ENCODE measurements around the gene HK3.

Gene HK3

DNA sequence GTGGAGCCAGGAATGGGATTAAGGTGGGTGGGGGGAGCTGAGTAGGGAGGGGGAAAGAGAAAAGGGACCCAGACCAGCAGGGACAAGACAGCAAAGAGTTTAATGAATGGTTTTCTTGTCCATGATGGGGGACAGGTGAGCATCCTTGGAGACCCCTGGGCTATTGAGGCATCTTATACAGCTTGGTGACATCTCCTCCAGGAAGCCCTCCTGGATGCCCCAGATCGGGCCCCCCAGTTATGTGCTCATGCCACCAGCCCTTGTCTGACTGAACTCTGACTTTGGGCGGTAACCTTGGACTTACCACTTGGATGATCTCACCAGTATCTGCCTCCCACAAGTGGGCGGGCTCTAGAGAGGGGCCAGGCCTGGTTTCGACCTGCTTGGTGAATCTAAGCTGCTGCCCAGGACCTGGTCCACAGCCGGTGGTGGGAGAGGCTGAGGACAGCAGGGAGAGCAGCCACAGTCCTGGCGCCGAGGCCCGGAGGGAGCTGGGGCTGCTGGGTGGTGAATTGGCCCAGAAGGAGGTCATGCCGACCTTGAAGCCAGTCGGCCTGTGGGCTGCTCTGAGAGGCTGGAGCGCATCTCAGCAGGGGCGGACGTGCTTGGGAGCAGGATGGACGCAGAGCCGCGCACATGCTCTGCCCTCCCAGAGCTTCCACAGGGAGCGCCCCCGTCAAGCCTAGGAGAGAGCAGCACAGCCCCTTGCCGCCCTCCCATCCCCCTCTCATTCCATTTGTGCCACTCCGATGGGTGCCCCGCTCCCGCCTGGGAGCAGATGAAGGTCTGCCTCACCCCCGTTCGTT is 52.6 kb downstream of the HK3 start:
- no peak for FAIRE-seq

DNA sequence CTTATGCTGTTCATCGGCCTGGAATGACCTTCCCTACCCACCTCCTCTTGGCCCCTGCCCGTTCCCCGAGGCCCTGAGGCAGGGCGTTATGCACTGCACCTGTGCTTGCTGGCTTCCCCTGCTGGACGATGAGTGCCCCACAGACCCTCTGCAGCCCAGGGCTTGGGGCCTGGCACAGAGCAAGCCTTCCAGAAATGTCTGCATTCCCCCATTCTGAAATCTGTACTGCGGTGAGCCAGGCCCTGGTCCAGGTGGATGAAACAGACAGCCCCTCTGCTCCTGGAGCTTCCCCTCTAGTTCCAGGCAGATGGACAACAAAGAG is 53.8 kb downstream of the HK3 start:
- FAIRE-seq = no peak

DNA sequence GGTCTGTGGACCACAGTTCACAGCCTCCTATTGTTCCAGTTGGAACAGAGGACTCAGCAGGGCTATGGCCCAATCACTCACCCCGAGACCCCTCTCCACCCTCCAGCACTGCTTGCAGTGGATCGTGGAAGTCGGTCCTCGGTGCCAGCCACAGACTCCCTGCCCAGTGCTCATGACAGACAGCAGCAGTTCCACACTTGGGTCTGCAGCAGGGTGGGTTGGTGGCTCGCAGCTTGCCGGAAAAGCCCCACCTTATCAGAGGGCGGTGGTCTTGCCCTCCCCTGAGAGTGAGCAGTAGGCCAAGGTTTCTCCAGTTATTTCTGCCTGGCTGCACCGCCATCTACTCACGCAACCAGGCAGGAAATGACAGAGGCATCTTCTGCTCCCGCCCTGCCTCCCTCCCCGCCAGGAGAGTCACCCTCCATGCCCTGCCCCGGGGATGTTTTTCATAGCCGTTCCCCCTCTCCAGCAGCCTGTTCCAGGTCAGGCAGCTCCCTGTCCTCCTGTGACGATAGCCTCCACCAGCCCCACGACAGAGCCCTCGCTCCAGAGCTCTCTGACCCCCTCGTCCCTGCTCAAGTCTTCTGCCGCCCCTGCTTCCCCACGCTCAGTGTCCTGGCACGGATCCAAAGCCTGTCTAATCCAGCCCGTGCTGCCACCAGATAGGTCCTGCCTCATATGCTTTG is 54.3 kb downstream of the HK3 start:
- no peak for FAIRE-seq

DNA sequence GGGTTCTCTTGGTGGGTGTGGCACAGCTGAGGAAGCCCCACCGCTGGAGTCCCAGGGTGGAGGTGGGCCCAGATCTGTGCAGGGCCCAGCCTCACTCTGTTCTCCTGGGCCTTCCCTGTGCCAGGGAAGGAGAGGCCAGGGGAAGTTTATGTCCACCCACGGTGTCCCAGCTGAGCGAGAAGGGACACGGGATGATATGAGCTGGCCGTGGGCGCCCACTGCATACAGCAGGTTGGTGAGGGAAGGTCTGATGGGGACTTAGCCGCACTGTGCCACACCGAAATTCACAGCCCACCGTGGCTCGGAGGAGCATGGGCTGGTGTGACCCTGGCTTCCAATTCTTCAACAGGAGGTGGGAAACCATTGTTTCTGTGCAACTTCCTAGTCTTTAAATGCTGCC is 54.9 kb downstream of the HK3 start:
- FAIRE-seq = no peak

DNA sequence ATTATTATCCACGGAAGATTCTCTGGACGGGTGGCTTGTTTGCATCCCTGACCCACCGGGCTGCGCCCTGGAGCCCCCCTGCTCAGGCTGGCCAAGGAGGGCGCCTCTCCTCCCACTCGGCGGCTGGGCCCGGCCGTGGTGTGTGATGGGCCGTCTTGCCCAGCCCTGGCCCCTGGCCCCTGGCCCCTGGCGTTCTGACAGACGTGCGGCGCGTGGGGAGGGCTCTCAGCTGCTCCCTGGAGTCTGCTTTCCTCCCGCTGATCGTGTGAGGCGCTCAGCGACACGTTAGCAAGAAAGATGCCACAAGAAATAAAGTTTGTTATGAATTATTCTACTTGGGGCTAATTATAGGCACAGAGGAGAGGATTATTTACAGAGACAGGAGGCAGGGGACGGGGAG is 55.5 kb downstream of the HK3 start:
- no peak for FAIRE-seq

DNA sequence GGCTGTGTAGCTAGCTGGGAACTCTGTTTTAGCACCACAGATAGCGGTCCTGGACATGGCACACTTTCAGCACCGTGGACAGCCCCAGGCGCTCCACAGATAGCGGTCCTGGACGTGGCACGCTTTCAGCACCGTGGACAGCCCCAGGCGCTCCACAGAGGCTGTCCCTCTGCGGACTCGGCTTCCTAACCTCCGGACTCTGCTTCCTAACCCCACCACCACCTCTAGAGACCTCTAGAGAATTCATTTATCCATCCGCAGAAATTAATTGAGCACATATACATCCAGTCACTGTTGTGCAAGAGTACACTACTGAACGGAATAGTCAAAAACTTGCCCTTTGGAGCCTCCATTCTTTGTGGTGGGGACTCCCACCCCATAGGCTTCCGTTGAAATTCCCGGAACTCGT is 61.4 kb downstream of the HK3 start:
- FAIRE-seq = no peak

DNA sequence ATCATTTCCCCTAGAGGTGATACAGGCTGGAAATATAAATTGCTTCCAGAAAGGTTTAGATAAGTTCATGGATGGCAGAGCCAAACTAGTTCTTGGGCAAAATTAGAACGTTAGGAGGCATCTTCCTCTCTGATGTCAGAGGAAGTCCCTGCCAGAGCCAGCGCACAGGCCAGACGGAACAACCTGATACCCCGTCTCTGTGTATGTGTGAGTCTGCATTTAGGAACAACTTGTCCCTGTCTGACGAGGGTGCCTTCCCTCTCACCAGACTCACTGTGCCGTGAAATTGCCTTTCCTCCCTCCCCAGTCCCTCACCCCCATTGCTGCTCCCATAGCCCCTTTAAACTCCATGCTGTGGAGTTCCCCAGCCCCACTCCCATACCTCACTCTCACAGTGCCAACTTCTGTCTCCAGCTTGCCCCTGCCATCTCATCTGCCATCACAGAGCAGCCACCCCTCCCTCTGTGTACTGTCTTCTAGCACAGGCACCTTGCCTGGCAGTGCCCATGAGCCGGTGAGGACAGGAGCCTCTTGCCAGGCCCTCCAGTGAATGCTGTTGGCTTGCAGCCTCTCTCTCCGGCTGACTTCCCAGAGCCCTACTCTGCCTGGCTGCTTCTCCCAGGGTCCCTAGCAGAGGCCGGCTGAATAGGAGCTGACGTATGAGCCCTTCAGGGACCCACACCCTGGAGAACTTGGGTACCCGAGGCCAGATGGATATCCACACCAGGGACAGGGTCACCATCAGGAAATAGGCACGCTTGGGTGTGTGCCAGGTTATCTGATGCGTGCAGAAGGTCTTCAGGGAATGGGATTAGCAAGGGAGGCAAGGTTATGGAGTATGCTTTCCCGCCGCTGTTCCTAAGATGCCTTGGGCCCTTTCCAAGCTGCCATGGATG is 62.1 kb downstream of the HK3 start:
- no peak for FAIRE-seq

DNA sequence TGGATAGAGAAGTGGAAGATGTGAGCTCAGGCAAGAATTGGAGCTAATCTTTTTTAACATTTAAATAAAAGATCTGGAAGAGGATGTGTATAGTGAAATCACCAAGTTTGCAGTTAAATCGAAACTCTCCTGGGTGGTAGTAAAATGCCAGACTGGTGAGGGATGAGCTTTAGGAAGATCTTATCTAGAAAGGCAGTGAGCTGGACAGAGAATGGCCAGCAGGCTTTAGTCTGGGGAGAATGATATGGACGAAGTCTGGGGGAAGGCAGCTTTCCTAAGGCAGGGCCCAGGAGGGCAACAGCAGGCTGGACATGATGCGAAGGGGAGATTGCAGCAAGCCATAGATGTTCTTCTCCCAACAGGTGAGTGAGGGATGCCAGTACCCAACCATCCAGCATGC is 63.2 kb downstream of the HK3 start:
- FAIRE-seq = no peak

DNA sequence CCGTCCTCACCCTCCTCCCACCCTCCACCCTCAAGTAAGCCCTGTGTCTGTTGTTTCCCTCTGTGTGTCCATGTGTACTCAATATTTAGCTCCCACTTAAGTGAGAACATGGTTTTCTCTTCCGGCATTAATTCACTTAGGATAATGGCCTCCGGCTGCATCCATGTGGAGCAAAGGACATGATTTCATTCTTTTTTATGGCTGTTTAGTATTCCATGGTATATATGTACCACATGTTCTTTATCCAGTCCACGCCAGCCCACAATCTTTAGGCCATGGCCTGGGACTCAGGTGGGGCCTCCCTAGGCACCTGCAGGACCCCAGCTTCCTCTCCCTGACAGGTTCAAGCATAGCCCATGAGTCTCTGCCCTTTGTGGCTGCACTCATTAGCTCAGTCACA is 65.9 kb downstream of the HK3 start:
- no peak for FAIRE-seq

DNA sequence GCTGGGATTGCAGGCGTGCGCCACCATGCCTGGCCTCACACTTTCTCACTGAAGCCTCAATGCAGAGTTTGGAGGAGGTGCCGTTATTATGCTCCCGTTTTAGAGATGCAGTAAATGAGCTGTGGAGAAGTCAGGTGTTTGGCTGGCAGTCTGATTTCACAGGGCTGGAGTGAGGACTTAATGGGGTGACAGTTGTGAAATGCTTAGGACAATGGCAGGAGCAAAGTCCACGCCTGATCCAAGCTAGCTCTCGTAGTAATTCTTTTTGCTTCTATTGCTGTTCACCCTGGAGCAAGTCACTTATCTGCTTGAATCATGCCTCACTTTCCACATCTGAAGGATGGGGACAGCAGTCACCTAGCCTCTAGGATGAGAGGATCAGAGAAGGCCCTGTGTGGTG is 67.0 kb downstream of the HK3 start:
- FAIRE-seq = no peak

DNA sequence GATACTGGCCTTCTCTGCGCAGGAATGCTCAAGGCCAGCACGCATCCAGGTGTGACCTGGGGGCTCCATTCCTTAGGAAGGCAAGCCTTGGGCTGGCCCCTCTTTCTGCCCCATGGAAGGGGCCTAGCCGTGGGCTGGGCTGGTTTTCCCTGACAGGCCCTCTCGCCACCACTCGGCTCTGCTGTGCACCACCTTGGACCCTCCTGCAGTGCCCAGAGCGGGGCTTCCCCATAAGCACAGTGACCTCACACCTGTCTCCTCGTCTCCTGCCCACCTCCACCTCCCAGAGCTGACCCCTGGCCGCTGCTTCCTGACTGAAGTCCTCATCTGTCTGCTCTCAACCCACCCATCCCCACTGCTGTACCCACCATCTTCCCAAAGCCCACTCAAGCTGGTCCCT is 67.7 kb downstream of the HK3 start:
- no peak for FAIRE-seq

DNA sequence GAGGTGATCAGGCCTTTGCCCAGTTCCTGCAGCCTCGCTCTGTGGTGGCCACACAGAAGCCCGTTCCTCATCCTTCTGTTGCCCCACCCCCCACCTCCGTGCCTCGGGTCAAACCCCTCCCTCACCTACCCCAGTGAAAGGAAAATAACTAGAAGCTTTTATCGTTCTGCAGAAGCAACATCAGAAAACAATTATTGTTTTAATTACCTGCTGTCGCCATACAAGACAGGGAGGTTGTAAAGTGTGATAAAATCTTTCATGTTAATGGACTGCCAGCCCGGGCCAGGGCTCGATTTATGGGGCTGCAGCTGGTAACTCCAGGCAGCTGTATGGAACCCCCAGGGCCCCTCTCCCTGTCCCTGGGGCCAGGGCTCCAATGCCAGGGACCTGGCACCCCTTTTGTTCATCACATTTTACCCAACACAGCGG is 68.1 kb downstream of the HK3 start:
- no peak for FAIRE-seq
